ENCODE measurements around the gene KLRD1.
"Not testable (repeated sequence)": the region's sequence is repeated elsewhere in the genome, so short reads cannot be mapped to it uniquely, and the experiment has no call there.

Gene KLRD1

GRCh38 chr12:10307630-10308029 is at the start of gene KLRD1:
TSS of gene KLRD1 (plus strand) at chr12:10307870. CDS start at chr12:10308078, 208 bp downstream.
- no peak for DNase-seq (ENCODE audit: low read depth)

- no peak for DNase-seq (ENCODE audit: low read depth)
Observed at GRCh38 chr12:10260927-10261326, 46.7 kb upstream of the KLRD1 start.

- no peak for DNase-seq (ENCODE audit: low read depth)
Observed at GRCh38 chr12:10268037-10268436, 39.6 kb upstream of the KLRD1 start.

GRCh38 chr12:10272467-10272866 is 35.2 kb upstream of the KLRD1 start:
- no peak for DNase-seq (ENCODE audit: low read depth)

DNA sequence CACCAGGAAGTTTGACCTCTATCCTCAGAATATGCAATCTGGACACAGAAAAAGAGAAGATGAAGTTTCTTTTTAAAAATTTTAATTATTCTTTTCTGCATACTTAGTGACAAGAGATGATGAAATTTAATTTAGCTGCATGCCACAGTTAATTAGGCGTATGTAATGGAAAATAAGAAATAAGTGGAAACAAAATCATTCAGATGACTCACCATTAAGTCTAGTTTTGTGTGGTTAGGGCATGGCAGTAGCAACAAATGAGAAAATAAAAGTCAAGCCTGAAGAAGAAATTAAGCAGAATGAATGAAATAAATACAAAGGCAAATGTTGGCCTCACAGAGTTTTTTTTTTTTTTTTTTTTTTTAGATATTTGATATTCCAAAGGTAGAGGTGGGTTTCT is 30.9 kb upstream of the KLRD1 start:
- DNase-seq (ENCODE audit: low read depth), result no peak

- DNase-seq (ENCODE audit: low read depth), result no peak
Observed at GRCh38 chr12:10278104-10278503, 29.6 kb upstream of the KLRD1 start.

- DNase-seq (ENCODE audit: low read depth), result no peak
Observed at GRCh38 chr12:10279937-10280336, 27.7 kb upstream of the KLRD1 start.

GRCh38 chr12:10283027-10283426 is 24.6 kb upstream of the KLRD1 start:
- DNase-seq (ENCODE audit: low read depth), result no peak

GRCh38 chr12:10285919-10286318 is 21.8 kb upstream of the KLRD1 start:
- DNase-seq (ENCODE audit: low read depth), result peak; percentile 32

DNA sequence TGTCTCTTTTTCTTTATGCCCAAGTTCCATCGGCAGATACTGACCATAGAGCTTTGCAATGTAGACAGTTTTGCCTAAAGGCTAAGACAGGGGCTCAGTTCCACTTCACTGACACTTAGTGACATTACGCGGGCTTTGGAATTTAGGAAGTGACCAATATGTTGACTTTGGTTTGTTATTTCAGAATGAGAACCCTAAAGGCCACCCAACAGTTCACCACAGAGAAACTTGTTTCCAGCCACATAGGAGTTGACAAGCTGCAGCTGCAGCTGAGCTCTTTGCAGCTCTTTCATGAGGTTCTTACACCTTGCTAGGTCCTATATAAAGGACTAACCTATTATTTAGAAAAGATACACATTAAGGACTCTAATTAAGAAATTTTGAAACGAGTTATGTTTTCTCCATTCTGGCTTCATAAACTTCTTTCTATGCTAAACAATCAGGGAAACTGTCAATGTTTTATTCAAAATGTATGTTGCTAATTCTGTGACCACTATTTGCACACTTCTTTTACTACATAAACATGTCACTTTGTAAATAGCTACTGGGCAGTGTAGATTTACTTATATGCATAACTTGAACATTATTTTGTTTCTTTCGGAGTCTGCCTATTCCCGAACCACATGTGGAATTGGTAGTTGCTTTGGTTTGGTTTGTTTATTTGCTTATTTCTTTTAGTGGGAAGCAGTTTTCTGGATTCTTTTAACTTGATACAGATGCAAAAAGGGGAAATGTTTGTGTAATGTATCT is 18.5 kb upstream of the KLRD1 start:
- no peak for DNase-seq (ENCODE audit: low read depth)

- no peak for DNase-seq (ENCODE audit: low read depth)
Observed at GRCh38 chr12:10291030-10291429, 16.6 kb upstream of the KLRD1 start.

DNA sequence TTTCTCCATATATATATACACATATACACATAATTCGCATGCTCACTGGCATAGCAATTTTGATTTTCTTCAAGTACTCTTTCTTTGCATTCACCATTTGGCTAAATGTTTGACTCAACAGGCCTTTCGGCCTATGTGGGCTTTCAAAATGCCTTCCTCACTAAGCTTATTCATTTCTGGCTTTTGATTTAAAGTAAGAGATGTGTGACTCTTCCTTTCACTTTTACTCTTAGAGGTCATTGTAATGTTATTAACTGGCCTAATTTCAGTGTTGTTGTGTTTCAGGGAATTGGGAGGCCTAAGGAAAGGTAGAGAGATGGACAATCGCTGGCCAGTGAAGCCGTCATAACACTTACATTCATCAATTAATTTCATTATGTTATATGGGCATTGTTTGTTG is 14.5 kb upstream of the KLRD1 start:
- DNase-seq (ENCODE audit: low read depth), result no peak

- DNase-seq (ENCODE audit: low read depth), result no peak
Observed at GRCh38 chr12:10293570-10294227, 14.0 kb upstream of the KLRD1 start.

DNA sequence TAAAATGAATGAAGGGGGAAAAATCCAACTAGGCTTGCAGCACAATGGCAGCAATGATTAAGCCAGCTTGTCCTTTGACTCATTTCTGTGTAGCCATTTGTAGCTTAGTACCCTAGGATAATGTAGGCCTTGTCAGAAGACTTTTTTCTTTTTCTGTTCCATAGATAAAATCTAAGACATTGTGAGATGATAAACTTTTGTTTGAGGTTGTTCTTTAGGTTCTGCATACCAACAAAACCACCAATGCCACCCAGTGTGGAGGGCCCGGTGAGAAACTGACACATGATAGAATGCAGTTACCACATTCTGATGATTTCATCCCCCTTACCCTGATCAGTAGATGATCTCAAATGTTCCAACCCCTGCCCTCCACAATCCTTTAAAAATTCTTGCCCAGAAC is 6.6 kb upstream of the KLRD1 start:
- no peak for DNase-seq (ENCODE audit: low read depth)

- peak; percentile 39 for DNase-seq (ENCODE audit: low read depth)
Observed at GRCh38 chr12:10304161-10304574, 3.5 kb upstream of the KLRD1 start.

DNA sequence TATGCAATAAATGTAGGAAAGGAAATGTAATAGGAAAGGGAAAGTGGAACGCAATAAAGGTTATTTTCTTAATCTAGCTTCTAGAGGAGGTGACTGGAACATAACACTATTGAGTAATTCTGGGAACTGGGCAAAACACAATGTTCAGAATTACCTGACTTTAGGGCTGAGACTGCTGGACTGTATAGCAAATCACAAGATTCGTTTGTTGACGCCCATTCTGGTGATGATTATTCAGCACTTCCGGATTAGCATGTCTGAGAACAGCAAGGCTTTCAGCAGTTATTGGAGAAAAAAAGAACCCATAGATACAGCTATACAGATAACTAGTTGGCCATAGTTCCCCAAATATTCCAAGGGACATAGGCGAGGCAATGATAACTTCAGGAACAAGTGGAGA is 2.3 kb upstream of the KLRD1 start:
- no peak for DNase-seq (ENCODE audit: low read depth)

DNA sequence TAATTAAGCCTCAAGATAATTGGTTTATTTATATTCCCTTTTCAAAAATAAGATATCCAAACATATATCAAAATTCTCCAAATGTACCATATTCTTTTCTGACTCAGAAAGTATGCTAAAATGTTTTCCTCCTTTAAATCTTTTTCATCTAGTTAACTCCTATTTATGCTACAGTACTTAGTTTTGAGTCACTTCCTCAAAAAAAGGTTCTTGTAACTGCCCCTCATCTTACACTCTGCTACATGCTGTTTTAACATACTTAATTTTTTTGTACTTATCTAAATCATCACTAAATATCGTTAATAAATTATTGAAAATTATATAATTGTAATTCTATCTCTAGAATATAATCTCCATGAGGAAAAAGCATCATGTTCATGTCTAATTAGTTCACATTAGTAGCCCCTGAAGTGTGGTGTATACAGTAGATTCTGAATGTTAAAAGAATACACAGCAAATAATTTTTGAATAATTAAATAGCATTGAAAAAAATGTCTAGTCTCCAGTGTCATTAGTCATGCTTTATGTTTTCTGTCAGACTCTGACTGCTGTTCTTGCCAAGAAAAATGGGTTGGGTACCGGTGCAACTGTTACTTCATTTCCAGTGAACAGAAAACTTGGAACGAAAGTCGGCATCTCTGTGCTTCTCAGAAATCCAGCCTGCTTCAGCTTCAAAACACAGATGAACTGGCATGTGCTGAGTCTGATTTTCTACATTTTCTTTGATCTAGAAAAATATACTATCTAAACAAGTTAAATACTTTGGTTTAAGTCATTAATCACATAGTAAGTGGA is 3.5 kb downstream of the KLRD1 start:
- no peak for DNase-seq (ENCODE audit: low read depth)

- DNase-seq (ENCODE audit: low read depth), result no peak
Observed at GRCh38 chr12:10319388-10319787, 11.7 kb downstream of the KLRD1 start.

- no peak for DNase-seq (ENCODE audit: low read depth)
Observed at GRCh38 chr12:10320643-10321042, 13.0 kb downstream of the KLRD1 start.

- DNase-seq (ENCODE audit: low read depth), result peak; percentile 12
Observed at GRCh38 chr12:10328691-10329090, 21.0 kb downstream of the KLRD1 start.

- DNase-seq (ENCODE audit: low read depth), result no peak
Observed at GRCh38 chr12:10331642-10332239, 24.1 kb downstream of the KLRD1 start.

GRCh38 chr12:10336196-10336595 is 28.5 kb downstream of the KLRD1 start:
- not testable (repeated sequence) for DNase-seq (ENCODE audit: low read depth)

Data from activated T-cell treated with anti-CD3 and anti-CD28 coated beads for 24 hours (primary cell).